Peyer's patch (tissue), 4 donors: ENCODE results near the gene LIG3.

Experiments
- POLR2A ChIP-seq, 2 donors: fragments of 450-650 bp; IDR thresholded peaks; one replicate each; pipeline ENCODE4 v1.5.1; 2017; ENCODE audit warnings: antibody characterized with exemption in 2 of 2, mild to moderate bottlenecking in 2 of 2, moderate library complexity in 2 of 2
- TF ChIP-seq, protein P1 (sequence below), 6 experiments: fragments of 450-650 bp in 4 of 6; fragments of 200-600 bp in 2 of 6; sonication (generic) in 1 of 6; IDR thresholded peaks; one replicate each; pipeline ENCODE4 v1.5.1; 2017 to 2019; ENCODE audit warnings: antibody characterized with exemption in 6 of 6, mild to moderate bottlenecking in 3 of 6, moderate library complexity in 1 of 6

DNA sequence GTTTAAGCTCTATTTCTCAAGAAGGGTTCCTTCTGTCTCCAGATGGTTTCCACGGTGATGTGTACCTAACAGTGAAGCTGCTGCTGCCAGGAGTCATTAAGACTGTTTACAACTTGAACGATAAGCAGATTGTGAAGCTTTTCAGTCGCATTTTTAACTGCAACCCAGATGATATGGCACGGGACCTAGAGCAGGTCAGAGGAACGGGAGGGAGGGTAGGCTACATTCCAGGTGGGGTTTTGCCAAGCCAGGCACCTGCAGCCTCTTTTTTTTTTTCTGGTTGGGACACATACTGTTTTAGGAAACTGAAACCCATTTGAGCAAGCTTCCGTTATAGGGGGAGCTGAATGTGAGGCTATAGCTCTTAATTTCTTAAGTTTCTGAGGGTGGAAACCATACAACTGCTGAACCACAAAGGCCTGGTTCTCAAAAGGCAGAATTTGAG, 10.6 kb downstream of the LIG3 start:
- TF ChIP-seq, protein P1, sequence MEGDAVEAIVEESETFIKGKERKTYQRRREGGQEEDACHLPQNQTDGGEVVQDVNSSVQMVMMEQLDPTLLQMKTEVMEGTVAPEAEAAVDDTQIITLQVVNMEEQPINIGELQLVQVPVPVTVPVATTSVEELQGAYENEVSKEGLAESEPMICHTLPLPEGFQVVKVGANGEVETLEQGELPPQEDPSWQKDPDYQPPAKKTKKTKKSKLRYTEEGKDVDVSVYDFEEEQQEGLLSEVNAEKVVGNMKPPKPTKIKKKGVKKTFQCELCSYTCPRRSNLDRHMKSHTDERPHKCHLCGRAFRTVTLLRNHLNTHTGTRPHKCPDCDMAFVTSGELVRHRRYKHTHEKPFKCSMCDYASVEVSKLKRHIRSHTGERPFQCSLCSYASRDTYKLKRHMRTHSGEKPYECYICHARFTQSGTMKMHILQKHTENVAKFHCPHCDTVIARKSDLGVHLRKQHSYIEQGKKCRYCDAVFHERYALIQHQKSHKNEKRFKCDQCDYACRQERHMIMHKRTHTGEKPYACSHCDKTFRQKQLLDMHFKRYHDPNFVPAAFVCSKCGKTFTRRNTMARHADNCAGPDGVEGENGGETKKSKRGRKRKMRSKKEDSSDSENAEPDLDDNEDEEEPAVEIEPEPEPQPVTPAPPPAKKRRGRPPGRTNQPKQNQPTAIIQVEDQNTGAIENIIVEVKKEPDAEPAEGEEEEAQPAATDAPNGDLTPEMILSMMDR (IDR thresholded peaks at IDR 0.05): no peak
- no peak for TF ChIP-seq POLR2A (IDR thresholded peaks at IDR 0.05)
